Measurements from ENCODE around the gene SETSIP. TPM values are rescaled to one million over a fixed set of nuclear protein-coding genes. Genes with fewer than 3 reads are reported as not detected.

The SETSIP gene
- total RNA-seq, 6 donors from 2014 or later, result not detected

- H3K4me1 ChIP-seq, result no peaks in the 10 kb centered on the region
- DNase-seq (no peak), ATAC-seq (ENCODE audit: low FRiP score in 2 of 2) (no peak)
- TF ChIP-seq POLR2AphosphoS5 (IDR thresholded peaks at IDR 0.05) (no peak), CTCF (IDR thresholded peaks at IDR 0.05) (no peak), EP300 (IDR thresholded peaks at IDR 0.05) (no peak), POLR2A (IDR thresholded peaks at IDR 0.05) (no peak)
- H3K4me3 ChIP-seq, result no peak overlapping the region
- no peaks in the 10 kb centered on the region for H3K9me3 ChIP-seq
- WGBS, 2 donors, result 83 to 92% methylated on average over 3 of the region's 3 CpGs
- no peak overlapping the region for H3K27ac ChIP-seq
- peaks cover 0 to 21% (median 0%) of the 10 kb centered on the region in 4 donors for H3K36me3 ChIP-seq
- no peaks in the 10 kb centered on the region for H3K27me3 ChIP-seq
Observed at GRCh38 chr1:92105546-92106081, 30.4 kb upstream of the SETSIP start.

DNA sequence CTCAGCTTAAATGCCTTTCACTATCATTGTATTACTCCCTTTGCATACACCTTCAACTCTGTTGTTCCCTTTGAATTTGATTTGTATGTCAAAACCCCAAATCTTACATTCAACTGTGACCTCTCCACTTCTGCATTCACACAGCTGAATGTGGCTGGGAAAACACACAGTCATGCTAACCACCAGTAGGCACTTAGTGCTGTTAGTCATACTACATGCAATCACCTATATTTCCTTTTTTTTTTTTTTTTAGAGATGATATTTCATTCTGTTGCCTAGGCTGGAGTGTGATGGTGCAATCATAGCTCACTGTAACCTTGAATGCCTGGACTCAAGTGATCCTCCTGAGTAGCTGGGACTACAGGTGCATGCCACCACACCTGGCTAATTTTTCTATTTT, 21.1 kb upstream of the SETSIP start:
- peak in 1 of 2 donors; percentile 40 for ATAC-seq (ENCODE audit: low FRiP score in 2 of 2)
- peak in 1 of 2 donors; percentile 30 for DNase-seq

GRCh38 chr1:92095874-92096273, 20.7 kb upstream of the SETSIP start:
- Histone ChIP-seq H3K27ac (no peak overlapping the region), H3K4me1 (peaks cover 0 to 4% (median 2%) of the 10 kb centered on the region in 4 donors), H3K27me3 (no peaks in the 10 kb centered on the region), H3K4me3 (no peak overlapping the region), H3K36me3 (no peaks in the 10 kb centered on the region), H3K9me3 (no peaks in the 10 kb centered on the region)
- no peak for TF ChIP-seq EP300 (IDR thresholded peaks at IDR 0.05)
- 74 to 83% methylated on average over 5 of the region's 5 CpGs for WGBS, 2 donors
- DNase-seq (no peak), ATAC-seq (ENCODE audit: low FRiP score in 2 of 2) (no peak)

More for the DNA sequence above, 21.1 kb upstream of the SETSIP start:
- Histone ChIP-seq H3K27me3 (no peaks in the 10 kb centered on the region), H3K36me3 (no peaks in the 10 kb centered on the region), H3K4me3 (no peak overlapping the region), H3K9me3 (no peaks in the 10 kb centered on the region), H3K27ac (no peak overlapping the region), H3K4me1 (peaks cover 0 to 4% (median 2%) of the 10 kb centered on the region in 4 donors)
- TF ChIP-seq POLR2AphosphoS5 (IDR thresholded peaks at IDR 0.05) (no peak), EP300 (IDR thresholded peaks at IDR 0.05) (no peak), POLR2A (IDR thresholded peaks at IDR 0.05) (no peak), CTCF (IDR thresholded peaks at IDR 0.05) (no peak)

DNA sequence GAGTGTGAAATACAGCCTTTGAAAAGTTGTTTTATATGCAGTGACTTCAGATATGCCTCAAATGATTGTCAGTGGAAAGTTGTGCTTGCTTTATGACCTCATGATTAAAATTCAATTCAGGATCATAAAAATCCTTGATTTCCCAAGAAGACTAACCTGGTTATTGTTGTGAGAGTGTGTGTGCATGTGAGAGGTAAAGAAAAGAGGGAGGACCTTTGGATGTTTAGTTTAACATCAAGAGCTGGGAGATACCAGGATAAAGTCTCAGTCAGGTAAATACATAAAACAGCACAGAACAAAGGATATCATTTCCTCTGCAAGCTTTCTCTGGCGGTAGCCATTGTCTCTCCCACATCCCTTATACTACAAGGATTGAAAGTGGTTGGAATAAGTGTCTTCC, 19.4 kb upstream of the SETSIP start:
- H3K27ac ChIP-seq, result no peak overlapping the region
- H3K27me3 ChIP-seq, result no peaks in the 10 kb centered on the region
- no peaks in the 10 kb centered on the region for H3K36me3 ChIP-seq
- TF ChIP-seq POLR2AphosphoS5 (IDR thresholded peaks at IDR 0.05) (no peak), POLR2A (IDR thresholded peaks at IDR 0.05) (no peak), CTCF (IDR thresholded peaks at IDR 0.05) (no peak), EP300 (IDR thresholded peaks at IDR 0.05) (no peak)
- H3K4me1 ChIP-seq, result peaks cover 0 to 4% (median 2%) of the 10 kb centered on the region in 4 donors
- no peaks in the 10 kb centered on the region for H3K9me3 ChIP-seq
- no peak overlapping the region for H3K4me3 ChIP-seq
- WGBS, 2 donors, result 79 to 82% methylated on average over 1 of the region's 1 CpG
- DNase-seq, result no peak
- ATAC-seq (ENCODE audit: low FRiP score in 2 of 2), result no peak

DNA sequence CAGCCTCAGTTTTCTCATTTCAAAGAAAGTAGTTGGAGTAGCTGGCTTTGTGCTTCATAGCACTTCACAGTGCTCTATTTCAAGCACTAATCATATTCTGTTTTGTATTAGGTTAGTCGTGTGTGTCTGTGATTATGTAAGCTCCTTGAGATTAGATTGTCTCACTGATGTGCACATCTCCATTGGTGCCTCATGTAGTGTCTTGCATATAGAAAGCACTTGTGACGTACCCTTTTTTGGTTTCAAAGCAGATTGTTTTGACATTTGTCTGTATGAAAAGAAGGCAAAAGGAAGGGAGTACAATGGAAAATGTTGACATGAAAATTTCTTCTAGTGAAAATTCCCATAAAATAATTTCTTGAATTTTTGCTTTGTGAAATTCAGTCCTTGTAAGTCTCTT, 18.9 kb upstream of the SETSIP start:
- TF ChIP-seq POLR2A (IDR thresholded peaks at IDR 0.05) (no peak), POLR2AphosphoS5 (IDR thresholded peaks at IDR 0.05) (no peak), CTCF (IDR thresholded peaks at IDR 0.05) (no peak), EP300 (IDR thresholded peaks at IDR 0.05) (no peak)
- Histone ChIP-seq H3K27me3 (no peaks in the 10 kb centered on the region), H3K27ac (no peak overlapping the region), H3K9me3 (no peaks in the 10 kb centered on the region), H3K4me1 (peaks cover 0 to 4% (median 2%) of the 10 kb centered on the region in 4 donors), H3K4me3 (no peak overlapping the region), H3K36me3 (no peaks in the 10 kb centered on the region)
- ATAC-seq (ENCODE audit: low FRiP score in 2 of 2) (no peak), DNase-seq (no peak)
- WGBS, 2 donors, result 72 to 74% methylated on average over 2 of the region's 2 CpGs
